Measurements from ENCODE around the gene DHX40. TPM values are rescaled to one million over a fixed set of nuclear protein-coding genes. Genes with fewer than 3 reads are reported as not detected.

DHX40 gene
- total and polyA plus RNA-seq, 12 donors: 19.3 to 48.6 (median 36.2) TPM

GRCh38 chr17:59629174-59629573 is 63.8 kb downstream of the DHX40 start:
- no peak for DNase-seq
- Histone ChIP-seq H3K4me3 (no peak overlapping the region), H3K27ac (peak overlapping the region in 2 of 5 donors; percentile 6 to 11), H3K36me3 (replicated peaks in 1 of 2) (no peaks in the 10 kb centered on the region), H3K27me3 (no peaks in the 10 kb centered on the region), H3K4me1 (replicated peaks in 1 of 2) (peaks cover 46 to 91% of the 10 kb centered on the region in 2 donors), H3K9me3 (replicated peaks in 1 of 3) (no peaks in the 10 kb centered on the region)
- no peak for TF ChIP-seq CTCF (IDR thresholded peaks at IDR 0.05)
- no peak for TF ChIP-seq POLR2A (IDR thresholded peaks at IDR 0.05)
- intact Hi-C loops (cut with DNase I): no loop called here
- 79 to 89% (median 84%) methylated on average over 3 of the region's 3 CpGs for WGBS, 4 donors

- Histone ChIP-seq H3K27ac (peak overlapping the region in 1 of 5 donors; percentile 48), H3K4me1 (replicated peaks in 1 of 2) (peaks cover 43 to 92% of the 10 kb centered on the region in 2 donors), H3K4me3 (no peak overlapping the region), H3K27me3 (no peaks in the 10 kb centered on the region), H3K9me3 (replicated peaks in 1 of 3) (no peaks in the 10 kb centered on the region), H3K36me3 (replicated peaks in 1 of 2) (no peaks in the 10 kb centered on the region)
- WGBS, 4 donors: 91 to 98% (median 96%) methylated on average over 1 of the region's 1 CpG
- intact Hi-C loops (cut with DNase I): no loop called here
- no peak for DNase-seq
- TF ChIP-seq CTCF (IDR thresholded peaks at IDR 0.05) (no peak), POLR2A (IDR thresholded peaks at IDR 0.05) (no peak)
Measured at GRCh38 chr17:59631276-59631675, 65.9 kb downstream of the DHX40 start.

GRCh38 chr17:59632398-59632797 is 67.0 kb downstream of the DHX40 start:
- Histone ChIP-seq H3K4me1 (replicated peaks in 1 of 2) (peaks cover 33 to 88% of the 10 kb centered on the region in 2 donors), H3K27me3 (no peaks in the 10 kb centered on the region), H3K9me3 (replicated peaks in 1 of 3) (no peaks in the 10 kb centered on the region), H3K4me3 (no peak overlapping the region), H3K36me3 (replicated peaks in 1 of 2) (no peaks in the 10 kb centered on the region), H3K27ac (peak overlapping the region in 2 of 5 donors; percentile 1 to 25)
- DNase-seq: no peak
- 56 to 75% (median 72%) methylated on average over 6 of the region's 6 CpGs for WGBS, 4 donors
- intact Hi-C loops (cut with DNase I): no loop called here
- no peak for TF ChIP-seq CTCF (IDR thresholded peaks at IDR 0.05)
- TF ChIP-seq POLR2A (IDR thresholded peaks at IDR 0.05): no peak

- peaks cover 24 to 87% of the 10 kb centered on the region in 2 donors for H3K4me1 ChIP-seq (replicated peaks in 1 of 2)
- intact Hi-C loops (cut with DNase I): no loop called here
Measured at GRCh38 chr17:59633658-59634359, 68.4 kb downstream of the DHX40 start.

More at GRCh38 chr17:59633658-59634359, 68.4 kb downstream of the DHX40 start:
- H3K27ac ChIP-seq: peak overlapping the region in 3 of 5 donors; percentile 20 to 79 (median 72)
- WGBS, 4 donors: 82 to 93% (median 87%) methylated on average over 3 to 5 of the region's 5 CpGs
- H3K4me3 ChIP-seq: no peak overlapping the region
- TF ChIP-seq CTCF (IDR thresholded peaks at IDR 0.05) (no peak), POLR2A (IDR thresholded peaks at IDR 0.05) (no peak)
- H3K9me3 ChIP-seq (replicated peaks in 1 of 3): no peaks in the 10 kb centered on the region
- no peak for DNase-seq
- H3K27me3 ChIP-seq: no peaks in the 10 kb centered on the region
- H3K36me3 ChIP-seq (replicated peaks in 1 of 2): no peaks in the 10 kb centered on the region

Data from adrenal gland (tissue), 12 donors.